Smooth muscle cell (in vitro differentiated cells): ENCODE measurements around the gene GVQW3. TPM values are rescaled to one million over a fixed set of nuclear protein-coding genes. Genes with fewer than 3 reads are reported as not detected.

Source experiments
- DNase-seq: peaks from one replicate; lab custom pipeline; 2025; ENCODE audit not compliant: unreplicated experiment; lab: John Stamatoyannopoulos, UW
- H2AFZ ChIP-seq: fragments of 200-600 bp; sonication (generic); 2 replicates; pipeline ENCODE4 v1.6.0; 2016; ENCODE audit warnings: antibody characterized with exemption, low read depth, mild to moderate bottlenecking
- H3F3A ChIP-seq: fragments of 200-600 bp; sonication (generic); 2 replicates; pipeline ENCODE4 v1.6.0; 2017; ENCODE audit warnings: antibody characterized with exemption, low read depth
- H3K27ac ChIP-seq: fragments of 200-600 bp; sonication (generic); 2 replicates; pipeline ENCODE4 v1.5.1; 2016; ENCODE audit warnings: low read depth, mild to moderate bottlenecking
- H3K27me3 ChIP-seq: fragments of 200-600 bp; sonication (generic); 2 replicates; pipeline ENCODE4 v1.6.1; 2016; ENCODE audit warnings: low read depth, mild to moderate bottlenecking
- H3K36me3 ChIP-seq: fragments of 200-600 bp; sonication (generic); 2 replicates; pipeline ENCODE4 v1.5.1; 2016; ENCODE audit warnings: low read depth
- H3K4me1 ChIP-seq: fragments of 200-600 bp; sonication (generic); 2 replicates; pipeline ENCODE4 v1.5.1; 2016; ENCODE audit warnings: low read depth
- H3K4me2 ChIP-seq: fragments of 200-600 bp; sonication (generic); 2 replicates; pipeline ENCODE4 v1.6.0; 2016; ENCODE audit warnings: mild to moderate bottlenecking
- H3K4me3 ChIP-seq: fragments of 200-600 bp; sonication (generic); 2 replicates; pipeline ENCODE4 v1.5.1; 2016; ENCODE audit warnings: mild to moderate bottlenecking
- H3K79me2 ChIP-seq: fragments of 200-600 bp; sonication (generic); 2 replicates; pipeline ENCODE4 v1.6.0; 2016; ENCODE audit warnings: low read depth, mild to moderate bottlenecking
- H3K9ac ChIP-seq: fragments of 200-600 bp; sonication (generic); 2 replicates; pipeline ENCODE4 v1.6.0; 2016; ENCODE audit warnings: low read depth
- H3K9me3 ChIP-seq: fragments of 200-600 bp; sonication (generic); replicated peaks from 2 replicates; pipeline ENCODE4 v1.5.1; 2016; ENCODE audit warnings: low read depth
- H4K20me1 ChIP-seq: fragments of 200-600 bp; sonication (generic); 2 replicates; pipeline ENCODE4 v1.6.0; 2016; ENCODE audit warnings: low read depth
- WGBS: methylation state at CpG from one replicate; pipeline ENCODE4 v1.1.7; 2016; ENCODE audit warnings: low lambda C conversion rate; 5-methylcytosine and 5-hydroxymethylcytosine counted together
- polyA plus RNA-seq: library from polyadenylated mRNA; unstranded; fragments of >200 nt; fragmentation: Nextera tagmentation; extraction: Ambion mirVana; gene quantifications from 2 replicates; pipeline ENCODE4 v1.2.1, GENCODE V29; 2016
- total RNA-seq: library from RNA; depleted of rRNA; stranded (reverse); fragments of >200 nt; gene quantifications from 2 replicates; pipeline ENCODE4 v1.2.3, GENCODE V29; 2014
- TF ChIP-seq, protein P1 (sequence below): fragments of 200-600 bp; sonication (generic); IDR thresholded peaks from 2 replicates; pipeline ENCODE4 v1.5.1; 2017; ENCODE audit warnings: borderline replicate concordance, mild to moderate bottlenecking, antibody characterized with exemption; ENCODE audit not compliant: insufficient read depth, poor library complexity, severe bottlenecking

The GVQW3 gene
- total and polyA plus RNA-seq, 2 experiments from 2014 or later: 2.8 to 3.1 TPM

DNA sequence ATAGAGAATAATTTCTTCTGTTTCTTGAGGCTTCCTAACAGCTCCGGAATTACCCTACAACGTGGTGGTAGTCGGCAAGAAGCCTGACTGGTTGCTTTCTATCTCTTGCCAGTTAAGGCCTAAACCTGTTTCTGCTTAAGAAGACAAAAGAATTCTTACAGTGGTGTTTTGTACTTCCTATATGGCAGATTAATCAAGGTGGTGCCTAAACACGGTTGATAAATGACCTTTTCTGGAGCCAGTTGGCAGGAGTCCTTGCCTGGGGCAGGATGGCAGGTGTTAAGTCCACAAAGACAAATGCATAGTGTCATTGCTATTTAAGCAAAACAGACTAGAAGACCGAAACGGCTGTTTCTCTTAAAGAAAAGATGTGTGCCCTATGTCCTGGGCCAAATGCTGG is 9.9 kb downstream of the GVQW3 start:
- H3K4me3 ChIP-seq: no peak overlapping the region
- no peak overlapping the region for H3K9ac ChIP-seq
- no peak for DNase-seq
- no peak overlapping the region for H2AFZ ChIP-seq
- H3K27ac ChIP-seq: no peak overlapping the region
- no peaks in the 10 kb centered on the region for H3K9me3 ChIP-seq
- H3K36me3 ChIP-seq: no peaks in the 10 kb centered on the region
- TF ChIP-seq, protein P1, sequence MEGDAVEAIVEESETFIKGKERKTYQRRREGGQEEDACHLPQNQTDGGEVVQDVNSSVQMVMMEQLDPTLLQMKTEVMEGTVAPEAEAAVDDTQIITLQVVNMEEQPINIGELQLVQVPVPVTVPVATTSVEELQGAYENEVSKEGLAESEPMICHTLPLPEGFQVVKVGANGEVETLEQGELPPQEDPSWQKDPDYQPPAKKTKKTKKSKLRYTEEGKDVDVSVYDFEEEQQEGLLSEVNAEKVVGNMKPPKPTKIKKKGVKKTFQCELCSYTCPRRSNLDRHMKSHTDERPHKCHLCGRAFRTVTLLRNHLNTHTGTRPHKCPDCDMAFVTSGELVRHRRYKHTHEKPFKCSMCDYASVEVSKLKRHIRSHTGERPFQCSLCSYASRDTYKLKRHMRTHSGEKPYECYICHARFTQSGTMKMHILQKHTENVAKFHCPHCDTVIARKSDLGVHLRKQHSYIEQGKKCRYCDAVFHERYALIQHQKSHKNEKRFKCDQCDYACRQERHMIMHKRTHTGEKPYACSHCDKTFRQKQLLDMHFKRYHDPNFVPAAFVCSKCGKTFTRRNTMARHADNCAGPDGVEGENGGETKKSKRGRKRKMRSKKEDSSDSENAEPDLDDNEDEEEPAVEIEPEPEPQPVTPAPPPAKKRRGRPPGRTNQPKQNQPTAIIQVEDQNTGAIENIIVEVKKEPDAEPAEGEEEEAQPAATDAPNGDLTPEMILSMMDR: no peak
- no peak overlapping the region for H3K4me2 ChIP-seq
- H3K79me2 ChIP-seq: no peaks in the 10 kb centered on the region
- WGBS: 85% methylated on average over 6 of the region's 6 CpGs
- H3K27me3 ChIP-seq: no peaks in the 10 kb centered on the region
- no peaks in the 10 kb centered on the region for H4K20me1 ChIP-seq
- no peaks in the 10 kb centered on the region for H3F3A ChIP-seq
- H3K4me1 ChIP-seq: no peaks in the 10 kb centered on the region

DNA sequence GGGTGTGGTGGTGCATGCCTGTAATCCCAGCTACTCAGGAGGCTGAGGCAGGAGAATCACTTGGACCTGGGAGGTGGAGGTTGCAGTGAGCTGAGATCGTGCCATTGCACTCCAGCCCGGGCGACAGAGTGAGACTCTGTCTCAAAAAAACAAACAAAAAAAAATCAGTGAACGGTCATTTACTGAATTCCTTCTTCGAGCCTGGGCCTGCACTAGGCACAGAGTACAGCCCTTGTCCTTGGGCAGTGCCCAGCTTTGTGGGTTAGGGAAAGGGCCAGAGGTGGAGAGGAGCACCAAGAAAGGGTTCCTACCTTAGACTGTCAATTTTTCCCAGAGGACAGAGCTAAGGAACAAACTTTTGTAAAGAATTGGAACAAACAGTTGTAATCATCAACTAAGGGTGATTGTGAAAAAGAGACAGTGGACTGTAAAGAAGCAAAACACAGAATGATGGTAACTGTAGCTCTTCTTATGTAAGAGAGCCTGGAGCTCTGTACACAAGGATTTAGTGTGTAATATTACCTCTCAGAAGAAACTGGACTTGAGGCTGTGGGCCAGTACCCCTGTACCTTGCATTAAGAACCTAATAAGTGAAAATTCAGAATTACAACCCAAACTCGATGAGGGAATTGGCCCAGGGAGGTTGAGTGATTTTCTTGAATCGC is 10.8 kb downstream of the GVQW3 start:
- no peak overlapping the region for H3K4me2 ChIP-seq
- no peak overlapping the region for H3K9ac ChIP-seq
- DNase-seq: no peak
- H3F3A ChIP-seq: no peaks in the 10 kb centered on the region
- H3K4me3 ChIP-seq: no peak overlapping the region
- no peak overlapping the region for H2AFZ ChIP-seq
- H3K9me3 ChIP-seq: no peaks in the 10 kb centered on the region
- 94% methylated on average over 7 of the region's 7 CpGs for WGBS
- no peaks in the 10 kb centered on the region for H3K79me2 ChIP-seq
- TF ChIP-seq, protein P1: no peak
- no peaks in the 10 kb centered on the region for H4K20me1 ChIP-seq
- no peaks in the 10 kb centered on the region for H3K36me3 ChIP-seq
- no peak overlapping the region for H3K27ac ChIP-seq
- no peaks in the 10 kb centered on the region for H3K4me1 ChIP-seq
- no peaks in the 10 kb centered on the region for H3K27me3 ChIP-seq

DNA sequence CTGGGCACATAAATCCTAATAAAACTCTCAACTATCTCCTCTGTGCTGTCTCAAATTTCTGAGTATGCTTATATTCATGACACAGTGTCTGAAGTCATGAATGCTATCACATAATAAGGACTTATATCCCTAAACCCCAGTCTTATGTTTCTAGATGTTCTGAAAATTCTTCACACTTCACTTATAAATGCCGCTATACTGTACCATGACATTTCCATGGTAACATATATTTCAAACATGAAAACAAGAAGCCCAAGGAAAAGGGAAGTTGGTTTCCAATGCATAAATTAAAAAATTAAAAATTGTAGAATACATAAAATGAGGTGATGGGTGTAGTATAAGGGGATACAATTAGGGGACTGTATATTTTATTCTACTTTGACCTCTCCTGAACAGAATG is 11.7 kb downstream of the GVQW3 start:
- no peak overlapping the region for H3K9ac ChIP-seq
- H3K4me1 ChIP-seq: no peaks in the 10 kb centered on the region
- no peak overlapping the region for H3K4me3 ChIP-seq
- no peaks in the 10 kb centered on the region for H3K79me2 ChIP-seq
- H3K4me2 ChIP-seq: no peak overlapping the region
- no peak overlapping the region for H2AFZ ChIP-seq
- no peaks in the 10 kb centered on the region for H3K9me3 ChIP-seq
- WGBS: 100% methylated on average over 1 of the region's 1 CpG
- H3K36me3 ChIP-seq: no peaks in the 10 kb centered on the region
- no peaks in the 10 kb centered on the region for H4K20me1 ChIP-seq
- DNase-seq: no peak
- no peaks in the 10 kb centered on the region for H3K27me3 ChIP-seq
- no peaks in the 10 kb centered on the region for H3F3A ChIP-seq
- no peak overlapping the region for H3K27ac ChIP-seq
- TF ChIP-seq, protein P1: no peak

DNA sequence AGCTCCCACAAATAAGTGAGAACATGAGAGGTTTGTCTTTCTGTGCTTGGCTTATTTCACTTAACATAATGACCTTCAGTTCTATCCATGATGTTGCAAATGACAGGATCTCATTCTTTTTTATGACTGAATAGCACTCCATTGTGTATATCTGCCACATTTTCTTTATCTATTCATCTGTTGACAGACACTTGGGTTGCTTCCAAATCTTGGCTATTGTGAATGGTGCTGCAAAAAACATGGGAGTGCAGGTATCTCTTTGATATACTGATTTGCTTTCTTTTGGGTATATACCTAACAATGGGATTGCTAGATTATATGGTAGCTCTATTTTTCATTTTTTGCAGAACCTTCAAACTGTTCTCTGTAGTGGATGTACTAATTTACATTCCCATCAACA is 13.3 kb downstream of the GVQW3 start:
- Histone ChIP-seq H3K4me2 (no peak overlapping the region), H3K27me3 (no peaks in the 10 kb centered on the region), H3K36me3 (no peaks in the 10 kb centered on the region), H3F3A (no peaks in the 10 kb centered on the region), H3K9me3 (no peaks in the 10 kb centered on the region), H3K4me3 (no peak overlapping the region), H3K79me2 (no peaks in the 10 kb centered on the region), H3K4me1 (no peaks in the 10 kb centered on the region), H4K20me1 (no peaks in the 10 kb centered on the region), H2AFZ (no peak overlapping the region), H3K9ac (no peak overlapping the region), H3K27ac (no peak overlapping the region)
- TF ChIP-seq, protein P1: no peak
- DNase-seq: no peak
